CMK (cell line): Measurements from ENCODE around the gene KCNN1.
"Not testable (repeated sequence)": the region's sequence is repeated elsewhere in the genome, so short reads cannot be mapped to it uniquely, and the experiment has no call there.

Source experiments
- DNase-seq: peaks from one replicate; pipeline ENCODE4 v3.0.0-alpha.2; 2010; ENCODE audit warnings: low read depth

KCNN1 gene

GRCh38 chr19:17969096-17969792 lies 2.3 kb downstream of the KCNN1 start:
- DNase-seq = no peak

GRCh38 chr19:17972230-17972629 lies 5.3 kb downstream of the KCNN1 start:
- DNase-seq = no peak

GRCh38 chr19:17973759-17974158 lies 6.9 kb downstream of the KCNN1 start:
- no peak for DNase-seq

- DNase-seq = no peak
Observed at GRCh38 chr19:17974551-17974950, 7.6 kb downstream of the KCNN1 start.

- no peak for DNase-seq
Observed at GRCh38 chr19:17975032-17975431, 8.1 kb downstream of the KCNN1 start.

- no peak for DNase-seq
Observed at GRCh38 chr19:17977021-17977420, 10.1 kb downstream of the KCNN1 start.

GRCh38 chr19:17977488-17977887 lies 10.6 kb downstream of the KCNN1 start:
- DNase-seq = no peak

GRCh38 chr19:17981611-17982010 lies 14.7 kb downstream of the KCNN1 start:
- no peak for DNase-seq

- no peak for DNase-seq
Observed at GRCh38 chr19:17982430-17982829, 15.5 kb downstream of the KCNN1 start.

GRCh38 chr19:17985037-17985818 lies 18.3 kb downstream of the KCNN1 start:
- DNase-seq = no peak

- not testable (repeated sequence) for DNase-seq
Observed at GRCh38 chr19:17986569-17986968, 19.7 kb downstream of the KCNN1 start.

- DNase-seq = no peak
Observed at GRCh38 chr19:17988161-17988560, 21.3 kb downstream of the KCNN1 start.

GRCh38 chr19:17989425-17990094 lies 22.7 kb downstream of the KCNN1 start:
- no peak for DNase-seq

GRCh38 chr19:17993076-17993813 lies 26.3 kb downstream of the KCNN1 start:
- DNase-seq = no peak

GRCh38 chr19:17996826-17997316 lies 30.0 kb downstream of the KCNN1 start:
- DNase-seq = peak; percentile 57

- no peak for DNase-seq
Observed at GRCh38 chr19:17997969-17998826, 31.3 kb downstream of the KCNN1 start.

GRCh38 chr19:17998827-17999150 lies 31.9 kb downstream of the KCNN1 start:
- no peak for DNase-seq

- DNase-seq = peak; percentile 59
Observed at GRCh38 chr19:17999684-18000479, 33.0 kb downstream of the KCNN1 start.

- DNase-seq = no peak
Observed at GRCh38 chr19:18000480-18000914, 33.6 kb downstream of the KCNN1 start.
